Sigmoid colon (tissue), 7 donors: Measurements from ENCODE around the gene ITGA2. TPM values are rescaled to one million over a fixed set of nuclear protein-coding genes. Genes with fewer than 3 reads are reported as not detected.

Experiments used
- DNase-seq: peaks from one replicate; pipeline ENCODE4 v3.0.0-alpha.2; 2019
- H3K27ac ChIP-seq, 4 donors: fragments of 200-600 bp; sonication (generic); one replicate each; pipeline ENCODE4 v1.5.1; 2016 to 2019; ENCODE audit warnings: mild to moderate bottlenecking in 1 of 4
- H3K27me3 ChIP-seq, 3 donors: fragments of 200-600 bp; sonication (generic); one replicate each; pipeline ENCODE4 v1.5.1; 2019; ENCODE audit warnings: mild to moderate bottlenecking in 1 of 3
- H3K36me3 ChIP-seq, 4 donors: fragments of 200-600 bp; sonication (generic); one replicate each; pipeline ENCODE4 v1.5.1; 2016 to 2019
- H3K4me1 ChIP-seq, 4 donors: fragments of 200-600 bp; sonication (generic); one replicate each; pipeline ENCODE4 v1.5.1; 2017 to 2019
- H3K4me3 ChIP-seq, 4 donors: fragments of 200-600 bp; sonication (generic); one replicate each; pipeline ENCODE4 v1.5.1; 2017 to 2019; ENCODE audit warnings: mild to moderate bottlenecking in 2 of 4, moderate library complexity in 1 of 4
- H3K9me3 ChIP-seq, 4 donors: fragments of 200-600 bp in 3 of 4; sonication (generic) in 3 of 4; one replicate each; pipeline versions ENCODE4 v1.5.1 to v1.6.1; 2013 to 2019
- EP300 ChIP-seq, 4 donors: sonication (generic); formaldehyde crosslinking; IDR thresholded peaks; one replicate each; pipeline ENCODE4 v1.6.1; 2017; ENCODE audit warnings: antibody characterized with exemption in 4 of 4
- POLR2A ChIP-seq, 2 donors: fragments of 450-650 bp; IDR thresholded peaks; one replicate each; pipeline ENCODE4 v1.6.1; 2016; ENCODE audit warnings: antibody characterized with exemption in 2 of 2, mild to moderate bottlenecking in 2 of 2, moderate library complexity in 2 of 2
- POLR2AphosphoS5 ChIP-seq, 4 donors: sonication (generic); formaldehyde crosslinking; IDR thresholded peaks; one replicate each; pipeline ENCODE4 v1.6.1; 2017; ENCODE audit warnings: antibody characterized with exemption in 4 of 4
- WGBS, 2 donors: extraction: QIAGEN DNeasy Blood & Tissue Kit; methylation state at CpG; one replicate each; pipeline ENCODE4 v1.1.7; 2013; 5-methylcytosine and 5-hydroxymethylcytosine counted together
- intact Hi-C: fragments of 100-400 bp; cut with DNase I; formaldehyde crosslinking; loops from one replicate; pipeline ENCODE4 v1.15.1; 2023
- polyA plus RNA-seq, 3 donors: library from polyadenylated mRNA; stranded (reverse); fragments of 200-250 nt; gene quantifications; one replicate each; pipeline ENCODE4 v1.2.3, GENCODE V29; 2013
- total RNA-seq, 4 donors: library from RNA; depleted of rRNA; stranded (reverse); fragments of >200 nt; gene quantifications; one replicate each; pipeline ENCODE4 v1.1.0, GENCODE V29; 2016
- TF ChIP-seq, protein P1 (sequence below), 4 experiments: fragments of 450-650 bp in 3 of 4; fragments of 200-600 bp in 1 of 4; IDR thresholded peaks; one replicate each; pipeline ENCODE4 v1.5.1; 2016 to 2019; ENCODE audit warnings: antibody characterized with exemption in 4 of 4, mild to moderate bottlenecking in 3 of 4, moderate library complexity in 2 of 4
- donor health status: healthy with polysubstance abuse.
- donor health status: Bipolar disorder and iron deficiency.
- donor health status: healthy.

ITGA2 gene
- total and polyA plus RNA-seq, 7 donors = 0.60 to 4.9 (median 1.4) TPM

DNA sequence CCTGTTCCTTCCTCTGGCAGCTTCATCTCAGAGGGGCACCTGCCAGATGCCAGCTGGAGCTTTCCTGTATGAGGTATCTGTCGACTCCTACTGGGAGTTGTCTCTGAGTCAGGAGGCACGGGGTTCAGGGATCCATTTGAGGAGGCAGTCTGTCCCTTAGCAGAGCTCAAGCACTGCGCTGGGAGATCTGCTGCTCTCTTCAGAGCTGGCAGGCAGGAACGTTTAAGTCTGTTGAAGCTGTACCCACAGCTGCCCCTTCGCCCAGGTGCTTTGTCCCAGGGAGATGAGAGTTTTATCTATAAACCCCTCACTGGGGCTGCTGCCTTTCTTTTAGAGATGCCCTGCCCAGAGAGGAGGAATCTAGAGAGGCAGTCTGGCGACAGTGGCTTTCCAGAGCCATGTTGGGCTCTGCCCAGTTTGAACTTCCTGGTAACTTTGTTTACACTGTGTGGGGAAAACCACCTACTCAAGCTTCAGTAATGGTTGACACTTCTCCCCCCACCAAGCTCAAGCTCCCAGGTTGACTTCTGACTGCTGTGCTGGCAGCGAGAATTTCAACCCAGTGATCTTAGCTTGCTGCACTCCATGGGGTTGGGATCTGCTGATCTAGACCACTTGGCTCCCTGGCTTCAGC is 11.8 kb upstream of the ITGA2 start:
- Histone ChIP-seq H3K27ac (no peak overlapping the region), H3K9me3 (peaks cover 0 to 3% (median 0%) of the 10 kb centered on the region in 4 donors), H3K27me3 (no peaks in the 10 kb centered on the region), H3K4me3 (no peak overlapping the region), H3K4me1 (no peaks in the 10 kb centered on the region), H3K36me3 (no peaks in the 10 kb centered on the region)
- DNase-seq = no peak
- WGBS, 2 donors = 89 to 93% methylated on average over 7 of the region's 7 CpGs
- TF ChIP-seq, protein P1, sequence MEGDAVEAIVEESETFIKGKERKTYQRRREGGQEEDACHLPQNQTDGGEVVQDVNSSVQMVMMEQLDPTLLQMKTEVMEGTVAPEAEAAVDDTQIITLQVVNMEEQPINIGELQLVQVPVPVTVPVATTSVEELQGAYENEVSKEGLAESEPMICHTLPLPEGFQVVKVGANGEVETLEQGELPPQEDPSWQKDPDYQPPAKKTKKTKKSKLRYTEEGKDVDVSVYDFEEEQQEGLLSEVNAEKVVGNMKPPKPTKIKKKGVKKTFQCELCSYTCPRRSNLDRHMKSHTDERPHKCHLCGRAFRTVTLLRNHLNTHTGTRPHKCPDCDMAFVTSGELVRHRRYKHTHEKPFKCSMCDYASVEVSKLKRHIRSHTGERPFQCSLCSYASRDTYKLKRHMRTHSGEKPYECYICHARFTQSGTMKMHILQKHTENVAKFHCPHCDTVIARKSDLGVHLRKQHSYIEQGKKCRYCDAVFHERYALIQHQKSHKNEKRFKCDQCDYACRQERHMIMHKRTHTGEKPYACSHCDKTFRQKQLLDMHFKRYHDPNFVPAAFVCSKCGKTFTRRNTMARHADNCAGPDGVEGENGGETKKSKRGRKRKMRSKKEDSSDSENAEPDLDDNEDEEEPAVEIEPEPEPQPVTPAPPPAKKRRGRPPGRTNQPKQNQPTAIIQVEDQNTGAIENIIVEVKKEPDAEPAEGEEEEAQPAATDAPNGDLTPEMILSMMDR (IDR thresholded peaks at IDR 0.05) = no peak
- TF ChIP-seq POLR2A (IDR thresholded peaks at IDR 0.05) = no peak
- TF ChIP-seq EP300 (IDR thresholded peaks at IDR 0.05) = no peak
- no peak for TF ChIP-seq POLR2AphosphoS5 (IDR thresholded peaks at IDR 0.05)
- intact Hi-C loops = no loop called here

DNA sequence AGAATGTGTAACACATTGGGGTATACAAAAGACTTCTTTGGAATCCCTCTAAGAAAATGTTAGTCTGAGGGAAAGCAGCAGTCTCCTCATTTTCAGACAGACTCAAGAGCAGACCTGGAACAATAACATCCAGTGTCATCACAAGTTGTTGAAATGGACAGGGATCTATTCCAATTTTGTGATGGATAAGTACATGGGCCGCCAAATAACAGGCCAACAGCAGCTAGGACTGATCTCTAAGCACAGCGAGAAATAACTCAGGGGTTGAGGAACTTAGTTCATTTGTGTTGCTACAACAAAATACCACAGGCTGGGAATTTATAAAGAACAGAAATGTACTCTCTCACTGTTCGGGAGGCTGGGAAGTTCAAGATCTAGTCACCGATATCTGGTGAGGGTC is 7.6 kb upstream of the ITGA2 start:
- no peak for TF ChIP-seq POLR2A (IDR thresholded peaks at IDR 0.05)
- no peak for TF ChIP-seq EP300 (IDR thresholded peaks at IDR 0.05)
- no peak for TF ChIP-seq POLR2AphosphoS5 (IDR thresholded peaks at IDR 0.05)
- TF ChIP-seq, protein P1 (IDR thresholded peaks at IDR 0.05) = no peak
- no peak overlapping the region for H3K4me3 ChIP-seq
- H3K36me3 ChIP-seq = no peaks in the 10 kb centered on the region
- no peak for DNase-seq
- no peaks in the 10 kb centered on the region for H3K27me3 ChIP-seq
- H3K27ac ChIP-seq = no peak overlapping the region
- H3K9me3 ChIP-seq = peaks cover 0 to 3% (median 0%) of the 10 kb centered on the region in 4 donors
- WGBS, 2 donors = 59 to 97% methylated on average over 4 of the region's 4 CpGs
- H3K4me1 ChIP-seq = no peaks in the 10 kb centered on the region
- intact Hi-C loops = no loop called here

DNA sequence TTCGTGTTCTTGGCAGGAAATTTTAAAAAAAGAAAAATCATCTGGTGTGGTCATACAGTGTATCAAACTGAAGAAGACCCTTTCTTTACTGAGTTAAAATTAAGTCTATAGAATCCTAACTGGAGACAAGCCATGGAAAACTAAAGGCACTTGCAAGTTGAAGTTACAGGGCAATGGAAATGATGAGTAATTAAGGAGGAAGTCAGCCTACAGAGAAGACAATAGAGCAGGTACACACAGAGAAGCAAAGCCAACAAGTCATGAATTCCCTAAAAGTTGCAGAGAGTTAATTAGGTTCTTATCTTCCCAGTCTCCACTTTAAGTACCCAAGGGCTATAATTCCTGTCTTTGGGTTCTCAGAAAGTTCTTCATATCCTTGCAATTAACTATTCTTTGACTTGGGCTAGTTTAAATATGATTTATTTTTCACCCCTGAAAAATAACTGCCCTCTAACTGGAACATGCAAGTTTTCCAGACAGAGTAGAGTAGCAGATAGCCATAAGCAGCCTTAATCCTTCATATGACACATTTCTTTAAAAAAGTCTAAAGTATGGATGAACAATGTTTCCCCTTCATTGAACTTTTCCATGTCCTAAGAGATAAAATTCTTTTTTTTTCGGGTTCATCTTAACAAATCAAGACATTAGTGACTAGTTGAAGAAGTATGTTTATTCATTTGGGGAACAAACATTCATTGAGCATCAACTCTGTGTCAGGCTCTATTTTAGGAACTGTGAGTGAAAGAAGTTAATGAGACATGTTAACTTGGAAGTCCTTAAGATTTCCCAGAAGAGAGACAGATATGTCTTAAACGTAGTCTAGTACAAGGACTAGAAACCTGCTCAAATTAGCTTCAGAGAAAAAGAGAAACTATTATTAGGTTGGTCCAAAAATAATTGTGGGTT is 5.2 kb upstream of the ITGA2 start:
- no peaks in the 10 kb centered on the region for H3K9me3 ChIP-seq
- no peaks in the 10 kb centered on the region for H3K27me3 ChIP-seq
- no peak for DNase-seq
- TF ChIP-seq POLR2A (IDR thresholded peaks at IDR 0.05) = no peak
- no peak for TF ChIP-seq EP300 (IDR thresholded peaks at IDR 0.05)
- TF ChIP-seq POLR2AphosphoS5 (IDR thresholded peaks at IDR 0.05) = no peak
- TF ChIP-seq, protein P1 (IDR thresholded peaks at IDR 0.05) = no peak
- 74 to 83% methylated on average over 3 of the region's 3 CpGs for WGBS, 2 donors
- H3K4me3 ChIP-seq = no peak overlapping the region
- peaks cover 0 to 5% (median 4%) of the 10 kb centered on the region in 4 donors for H3K4me1 ChIP-seq
- no peaks in the 10 kb centered on the region for H3K36me3 ChIP-seq
- intact Hi-C loops = no loop called here
- no peak overlapping the region for H3K27ac ChIP-seq

DNA sequence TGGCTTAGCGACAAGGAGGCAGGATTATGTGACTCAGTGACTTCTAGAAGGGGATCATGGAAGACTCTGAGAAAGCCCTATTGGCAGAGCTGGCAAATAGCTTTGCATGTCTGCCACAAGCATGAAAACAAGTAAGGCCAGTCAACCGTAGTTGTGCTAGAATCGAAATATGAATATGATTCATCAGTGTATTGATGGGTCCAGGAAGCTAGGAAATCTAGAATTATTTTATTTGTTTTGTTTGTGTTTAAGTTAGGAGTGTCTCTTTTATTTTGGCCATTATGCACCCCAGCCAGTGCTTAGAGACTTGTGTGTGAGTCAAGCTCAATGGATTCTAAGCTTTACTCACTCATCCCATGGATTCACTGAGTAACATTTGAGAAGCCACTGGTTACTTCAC is 3.8 kb upstream of the ITGA2 start:
- WGBS, 2 donors = 91% methylated on average over 3 of the region's 3 CpGs
- DNase-seq = no peak

More for the DNA sequence above, 3.8 kb upstream of the ITGA2 start:
- TF ChIP-seq EP300 (IDR thresholded peaks at IDR 0.05) = no peak
- TF ChIP-seq POLR2AphosphoS5 (IDR thresholded peaks at IDR 0.05) = no peak
- TF ChIP-seq, protein P1 (IDR thresholded peaks at IDR 0.05) = no peak
- no peak for TF ChIP-seq POLR2A (IDR thresholded peaks at IDR 0.05)
- Histone ChIP-seq H3K27me3 (no peaks in the 10 kb centered on the region), H3K9me3 (no peaks in the 10 kb centered on the region), H3K36me3 (no peaks in the 10 kb centered on the region), H3K4me3 (no peak overlapping the region), H3K4me1 (peaks cover 0 to 18% (median 12%) of the 10 kb centered on the region in 4 donors), H3K27ac (no peak overlapping the region)
- intact Hi-C loops = loop anchor here (5.0 kb wide), 1 partner anchor 38 kb away; no protein-coding TSS in a partner anchor
